CD4-positive, alpha-beta T cell (primary cell): ENCODE results near the gene DEFB132. TPM values are rescaled to one million over a fixed set of nuclear protein-coding genes. Genes with fewer than 3 reads are reported as not detected.

Source experiments
- ATAC-seq: fragments of 200-7000 bp; cut with Tn5 transposase; one replicate; pipeline ENCODE4 v1.10.0; 2022; ENCODE audit warnings: mild to moderate bottlenecking; ENCODE audit not compliant: poor library complexity
- CTCF ChIA-PET: fragments of 350-600 bp; sonication (Branson Sonifier 250); formaldehyde crosslinking; loops from one replicate; lab custom pipeline; 2021; ENCODE audit warnings: antibody characterized with exemption, inconsistent platforms; lab: Charles Lee
- POLR2A ChIA-PET: fragments of 350-600 bp; sonication (Branson Sonifier 250); formaldehyde crosslinking; loops from one replicate; lab custom pipeline; 2021; ENCODE audit warnings: antibody characterized with exemption, inconsistent platforms; lab: Charles Lee
- DNase-seq, 14 experiments: peaks; one replicate each; pipeline ENCODE4 v3.0.0-alpha.2; 2013 to 2020; ENCODE audit warnings: mixed read lengths in 2 of 14
- H3K27ac ChIP-seq, 2 donors: one replicate each; pipeline versions ENCODE4 v1.5.1 to v1.7.0; 2013; ENCODE audit warnings: low read length in 2 of 2, low read depth in 1 of 2, mild to moderate bottlenecking in 1 of 2
- H3K27me3 ChIP-seq, 2 experiments: 1 replicate in 1 of 2; 2 replicates in 1 of 2; pipeline versions ENCODE4 v1.6.1 to v1.7.0; 2013; ENCODE audit warnings: low read length in 2 of 2, control low read depth in 1 of 2, mild to moderate bottlenecking in 1 of 2, moderate library complexity in 1 of 2; ENCODE audit not compliant: insufficient read depth in 2 of 2, control insufficient read depth in 1 of 2
- H3K36me3 ChIP-seq: one replicate; pipeline ENCODE4 v1.6.1; 2013; ENCODE audit warnings: low read length, control low read depth; ENCODE audit not compliant: insufficient read depth
- H3K4me1 ChIP-seq: one replicate; pipeline ENCODE4 v1.6.1; 2013; ENCODE audit warnings: low read length, control low read depth; ENCODE audit not compliant: insufficient read depth
- H3K4me3 ChIP-seq: one replicate; pipeline ENCODE4 v1.5.1; 2013; ENCODE audit warnings: mild to moderate bottlenecking, low read length, moderate library complexity
- H3K9me3 ChIP-seq, 2 experiments: 1 replicate in 1 of 2; 2 replicates in 1 of 2; pipeline versions ENCODE4 v1.6.1 to v1.7.0; 2013; ENCODE audit warnings: low read length in 2 of 2, mild to moderate bottlenecking in 2 of 2, control low read depth in 1 of 2, moderate library complexity in 1 of 2; ENCODE audit not compliant: control insufficient read depth in 1 of 2, insufficient read depth in 1 of 2
- H3K27ac Mint-ChIP-seq: one replicate; pipeline ENCODE4 v1.8.0; 2020; ENCODE audit warnings: mixed read lengths
- H3K27me3 Mint-ChIP-seq: one replicate; pipeline ENCODE4 v1.8.0; 2021; ENCODE audit warnings: mixed read lengths
- H3K36me3 Mint-ChIP-seq: one replicate; pipeline ENCODE4 v1.8.0; 2021; ENCODE audit warnings: low read depth, mixed read lengths
- H3K4me1 Mint-ChIP-seq: one replicate; pipeline ENCODE4 v1.8.0; 2021; ENCODE audit warnings: low read depth, mixed read lengths
- H3K4me3 Mint-ChIP-seq: one replicate; pipeline ENCODE4 v1.8.0; 2020; ENCODE audit warnings: mild to moderate bottlenecking, mixed read lengths
- H3K9me3 Mint-ChIP-seq: one replicate; pipeline ENCODE4 v1.8.0; 2020; ENCODE audit warnings: mixed read lengths
- CTCF ChIP-seq: fragments of 200-600 bp; IDR thresholded peaks from one replicate; pipeline ENCODE4 v1.8.0; 2022; ENCODE audit warnings: antibody characterized with exemption, mild to moderate bottlenecking
- intact Hi-C, 2 experiments: fragments of 100-400 bp; cut with DNase I in 1 of 2; cut with micrococcal nuclease in 1 of 2; formaldehyde crosslinking; loops; one replicate each; pipeline versions ENCODE4 v1.15.1 to v1.9.0; 2023 to 2025; cut with DNase I, micrococcal nuclease
- total RNA-seq, 174 experiments: library from RNA in 2 of 174; stranded (reverse) in 2 of 174; gene quantifications; one replicate each; pipeline ENCODE4 v1.2.3 and lab custom pipeline; 2021 to 2026

DEFB132 gene
- total RNA-seq, 2 experiments from 2014 or later, result not detected

- H3K27me3 Mint-ChIP-seq, result no peaks in the 10 kb centered on the region
Observed at GRCh38 chr20:237489-237888, 20.0 kb upstream of the DEFB132 start.

GRCh38 chr20:237929-238328, 19.6 kb upstream of the DEFB132 start:
- Mint-ChIP-seq H3K36me3 (no peaks in the 10 kb centered on the region), H3K9me3 (no peaks in the 10 kb centered on the region), H3K4me3 (peak overlapping the region; percentile 84), H3K27ac (peak overlapping the region; percentile 36), H3K27me3 (no peaks in the 10 kb centered on the region), H3K4me1 (peaks cover 20% of the 10 kb centered on the region)
- no peak for TF ChIP-seq CTCF
- ChIA-PET POLR2A (interaction anchor here (0.7 to 1.6 kb wide), 9 partner anchors 8 to 92 kb away, joined by 3 to 8 read pairs (median 3); partner anchors contain the start of gene DEFB129), CTCF (no interaction called here)
- Histone ChIP-seq H3K4me3 (peak overlapping the region; percentile 40), H3K9me3 (no peaks in the 10 kb centered on the region), H3K36me3 (no peaks in the 10 kb centered on the region), H3K27me3 (no peaks in the 10 kb centered on the region), H3K27ac (peak overlapping the region in 1 of 2 donors; percentile 37), H3K4me1 (peaks cover 6% of the 10 kb centered on the region)
- intact Hi-C loops, result no loop called here
- peak; percentile 41 for ATAC-seq
- DNase-seq, result peak in 3 of 14 experiments; percentile 9 to 16 (median 10)

More at GRCh38 chr20:237489-237888, 20.0 kb upstream of the DEFB132 start:
- H3K27ac ChIP-seq, result peak overlapping the region in 1 of 2 donors; percentile 37
- ATAC-seq (peak; percentile 67), DNase-seq (peak in 5 of 14 experiments; percentile 8 to 53 (median 35))
- Mint-ChIP-seq H3K9me3 (no peaks in the 10 kb centered on the region), H3K4me3 (peak overlapping the region; percentile 84), H3K36me3 (no peaks in the 10 kb centered on the region), H3K27ac (peak overlapping the region; percentile 36), H3K4me1 (peaks cover 20% of the 10 kb centered on the region)
- peak overlapping the region; percentile 40 for H3K4me3 ChIP-seq
- H3K36me3 ChIP-seq, result no peaks in the 10 kb centered on the region
- H3K4me1 ChIP-seq, result peaks cover 6% of the 10 kb centered on the region
- no peak for TF ChIP-seq CTCF
- POLR2A ChIA-PET, result interaction anchor here (0.7 to 1.6 kb wide), 9 partner anchors 8 to 93 kb away, joined by 3 to 8 read pairs (median 3); partner anchors contain the start of gene DEFB129
- CTCF ChIA-PET, result interaction anchor here (0.7 kb wide), 1 partner anchor 9 kb away, joined by 3 read pairs; no protein-coding TSS in a partner anchor
- H3K9me3 ChIP-seq, result no peaks in the 10 kb centered on the region
- intact Hi-C loops, result no loop called here
- no peaks in the 10 kb centered on the region for H3K27me3 ChIP-seq

- intact Hi-C loops, result no loop called here
- Histone ChIP-seq H3K27me3 (no peaks in the 10 kb centered on the region), H3K9me3 (no peaks in the 10 kb centered on the region), H3K4me3 (no peak overlapping the region), H3K36me3 (no peaks in the 10 kb centered on the region), H3K4me1 (no peaks in the 10 kb centered on the region), H3K27ac (no peak overlapping the region)
- Mint-ChIP-seq H3K27me3 (no peaks in the 10 kb centered on the region), H3K36me3 (no peaks in the 10 kb centered on the region), H3K9me3 (no peaks in the 10 kb centered on the region), H3K4me3 (no peak overlapping the region), H3K4me1 (peaks cover 5% of the 10 kb centered on the region), H3K27ac (no peak overlapping the region)
- POLR2A ChIA-PET, result no interaction called here
- TF ChIP-seq CTCF, result no peak
- ATAC-seq (no peak), DNase-seq (no peak)
- CTCF ChIA-PET, result no interaction called here
Observed at GRCh38 chr20:242905-243304, 14.6 kb upstream of the DEFB132 start.
